Omental fat pad (tissue), 4 donors: Measurements from ENCODE around the gene C1orf74. TPM values are rescaled to one million over a fixed set of nuclear protein-coding genes. Genes with fewer than 3 reads are reported as not detected.
"Not testable (repeated sequence)": the region's sequence is repeated elsewhere in the genome, so short reads cannot be mapped to it uniquely, and the experiment has no call there.

Experiments used
- ATAC-seq: fragments of 150-250 bp; one replicate; pipeline ENCODE4 v1.9.1; 2016; ENCODE audit warnings: mild to moderate bottlenecking, moderate library complexity; ENCODE audit not compliant: low FRiP score
- DNase-seq: peaks from one replicate; pipeline ENCODE4 v3.0.0-alpha.2; 2019; ENCODE audit warnings: low spot score
- CTCF ChIP-seq, 3 donors: fragments of 450-650 bp; IDR thresholded peaks; one replicate each; pipeline ENCODE4 v1.5.1; 2016 to 2017; ENCODE audit warnings: antibody characterized with exemption in 3 of 3, mild to moderate bottlenecking in 3 of 3, moderate library complexity in 2 of 3
- total RNA-seq, 4 donors: library from RNA; depleted of rRNA; stranded (reverse); fragments of >200 nt; gene quantifications; one replicate each; pipeline ENCODE4 v1.1.0, GENCODE V29; 2016

Gene C1orf74
- total RNA-seq, 4 donors from 2014 or later: 0.37 to 1.9 (median 1.0) TPM

- DNase-seq (no peak), ATAC-seq (no peak)
- TF ChIP-seq CTCF (IDR thresholded peaks at IDR 0.05): no peak
These were observed 21.0 kb upstream of the C1orf74 start for GRCh38 chr1:209805341-209805781.

DNA sequence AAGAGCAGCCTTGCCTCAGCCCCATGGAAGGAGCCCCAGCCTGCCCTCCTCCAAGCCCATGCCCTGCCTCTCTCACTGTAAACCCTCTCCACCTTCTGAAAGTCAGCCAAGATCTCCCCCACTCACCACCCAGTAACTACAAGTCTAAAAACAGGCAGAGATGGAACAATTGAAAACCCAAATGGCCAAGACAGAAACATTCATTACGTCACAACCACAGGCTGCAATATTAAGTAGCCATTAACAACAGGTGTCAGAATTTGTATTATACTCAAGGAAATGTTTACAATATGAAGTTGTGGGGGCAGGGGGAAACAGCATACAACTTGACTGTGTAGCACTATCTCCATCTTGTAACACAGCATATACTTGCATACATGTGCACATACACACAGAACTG, 19.2 kb upstream of the C1orf74 start:
- ATAC-seq (no peak), DNase-seq (no peak)
- TF ChIP-seq CTCF (IDR thresholded peaks at IDR 0.05): no peak

- ATAC-seq (no peak), DNase-seq (no peak)
- TF ChIP-seq CTCF (IDR thresholded peaks at IDR 0.05): no peak
These were observed 18.4 kb upstream of the C1orf74 start for GRCh38 chr1:209802780-209803152.

DNA sequence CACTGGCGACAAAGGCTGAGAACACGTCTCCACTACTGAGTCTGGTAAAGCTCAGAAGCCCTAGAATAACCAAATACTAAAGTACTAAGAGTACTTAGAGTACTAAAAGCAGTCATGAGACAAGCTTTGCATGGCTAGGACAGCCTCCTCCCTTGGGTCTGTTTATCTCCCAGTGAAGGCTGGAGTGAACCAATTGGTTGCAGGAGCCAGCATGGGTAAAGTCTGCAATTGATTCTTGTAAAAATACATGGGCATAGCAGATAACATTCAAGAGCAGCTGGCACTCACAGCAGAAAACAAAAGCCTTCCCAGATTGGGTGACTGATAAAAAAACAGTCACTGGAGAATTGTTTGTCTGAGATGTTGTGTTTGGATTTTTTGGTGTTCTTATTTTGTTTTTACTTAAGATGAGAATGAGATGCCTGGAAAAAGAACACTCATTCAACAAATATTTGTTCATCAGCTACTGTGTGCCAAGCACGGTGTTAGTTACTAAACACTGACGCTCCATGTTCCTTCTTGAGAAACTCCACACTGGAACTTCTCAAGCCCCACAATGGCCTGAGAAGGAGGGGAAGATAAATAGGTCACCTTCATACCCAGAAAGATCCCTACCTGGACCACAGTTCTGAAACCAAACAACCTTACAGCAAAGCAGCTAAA, 17.9 kb upstream of the C1orf74 start:
- ATAC-seq: no peak
- no peak for DNase-seq
- no peak for TF ChIP-seq CTCF (IDR thresholded peaks at IDR 0.05)

- TF ChIP-seq CTCF (IDR thresholded peaks at IDR 0.05): no peak
- DNase-seq: no peak
- ATAC-seq: no peak
These were observed 16.9 kb upstream of the C1orf74 start for GRCh38 chr1:209800984-209801834.

DNA sequence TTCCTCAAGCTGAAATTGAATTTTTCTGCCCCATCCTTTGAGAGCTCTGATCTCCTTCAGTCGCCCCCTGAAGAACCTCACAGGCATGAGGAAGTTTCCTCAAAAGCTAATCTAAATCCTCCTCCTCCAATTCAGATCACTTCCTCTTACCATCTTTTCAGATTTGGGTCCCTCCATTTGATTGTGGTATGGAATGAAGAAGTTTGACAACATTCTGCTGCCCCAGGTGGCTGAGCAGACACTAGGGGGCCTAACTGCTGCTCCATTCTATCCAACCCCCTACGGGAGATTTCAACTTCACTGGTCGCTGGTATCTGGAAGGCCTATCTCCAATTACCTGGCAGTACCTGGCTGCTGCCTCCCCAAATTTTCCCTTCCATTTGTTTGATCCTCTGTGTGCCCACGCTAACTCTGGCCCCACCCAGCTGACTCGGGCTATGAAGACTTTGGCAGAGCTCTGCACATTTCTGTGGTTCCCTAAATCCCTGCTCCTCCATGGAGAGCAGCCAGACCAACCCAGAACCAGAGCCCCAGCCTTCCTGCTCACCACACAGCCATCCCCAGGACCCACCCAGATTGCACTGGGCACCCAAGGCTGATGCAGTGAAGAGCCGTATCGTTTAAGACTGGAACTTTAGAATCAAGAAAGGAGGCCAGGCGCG, 13.8 kb upstream of the C1orf74 start:
- no peak for TF ChIP-seq CTCF (IDR thresholded peaks at IDR 0.05)
- no peak for ATAC-seq
- DNase-seq: no peak

- DNase-seq, ATAC-seq: not testable (repeated sequence)
These were observed 9.4 kb upstream of the C1orf74 start for GRCh38 chr1:209793711-209794110.
